SK-N-SH (cell line): Measurements from ENCODE around the gene GALNT17. TPM values are rescaled to one million over a fixed set of nuclear protein-coding genes. Genes with fewer than 3 reads are reported as not detected.

ENCODE experiments used
- CTCF ChIA-PET: fragments of 300-600, 350-600 bp; formaldehyde crosslinking; extraction: SDS; loops from one replicate; lab custom pipeline; 2021; lab: Yijun Ruan, JAX
- POLR2A ChIA-PET: fragments of 350-600 bp; sonication (Branson Sonifier 250); formaldehyde crosslinking; extraction: SDS; loops from one replicate; lab custom pipeline; 2020; ENCODE audit warnings: antibody characterized with exemption, inconsistent platforms; lab: Yijun Ruan, JAX
- DNase-seq: peaks from one replicate; pipeline ENCODE4 v3.0.0; 2012
- H2AFZ ChIP-seq: fragments of 200-600 bp; sonication (generic); 2 replicates; pipeline ENCODE4 v1.8.1; 2016; ENCODE audit warnings: antibody characterized with exemption, mild to moderate bottlenecking, low read depth
- H3F3A ChIP-seq: fragments of 200-600 bp; sonication (generic); replicated peaks from 2 replicates; pipeline ENCODE3; 2016; ENCODE audit warnings: antibody characterized with exemption, mild to moderate bottlenecking; ENCODE audit not compliant: insufficient read depth
- H3K27ac ChIP-seq, 2 experiments: fragments of 200-500 bp in 1 of 2; fragments of 200-600 bp in 1 of 2; sonication (Bioruptor generic) in 1 of 2; sonication (generic), shearing (Covaris generic) in 1 of 2; 2 replicates each; pipeline versions ENCODE4 v1.5.1 to v1.6.1; 2014 to 2016; ENCODE audit warnings: low read depth in 2 of 2, inconsistent platforms in 1 of 2, low read length in 1 of 2, mild to moderate bottlenecking in 1 of 2, mixed read lengths in 1 of 2
- H3K27me3 ChIP-seq: fragments of 200-600 bp; sonication (generic), shearing (Covaris generic); 2 replicates; pipeline ENCODE4 v1.6.1; 2016; ENCODE audit warnings: mixed run types; ENCODE audit not compliant: insufficient read depth
- H3K36me3 ChIP-seq, 2 experiments: fragments of 200-500 bp in 1 of 2; fragments of 200-600 bp in 1 of 2; sonication (Bioruptor generic) in 1 of 2; sonication (generic) in 1 of 2; replicated peaks in 1 of 2; 2 replicates each; pipeline versions ENCODE3 to v1.5.1; 2014 to 2016; ENCODE audit warnings: low read length in 1 of 2, mild to moderate bottlenecking in 1 of 2; ENCODE audit not compliant: insufficient read depth in 2 of 2, control insufficient read depth in 1 of 2
- H3K4me1 ChIP-seq, 2 experiments: fragments of 200-500 bp in 1 of 2; fragments of 200-600 bp in 1 of 2; sonication (Bioruptor generic) in 1 of 2; sonication (generic), shearing (Covaris generic) in 1 of 2; 2 replicates each; pipeline versions ENCODE4 v1.5.1 to v1.6.1; 2014 to 2016; ENCODE audit warnings: low read depth in 1 of 2, low read length in 1 of 2, mixed run types in 1 of 2; ENCODE audit not compliant: insufficient read depth in 2 of 2, control insufficient read depth in 1 of 2
- H3K4me2 ChIP-seq: fragments of 200-600 bp; sonication (generic), shearing (Covaris generic); 2 replicates; pipeline ENCODE4 v1.6.1; 2017; ENCODE audit warnings: mixed run types
- H3K4me3 ChIP-seq, 2 experiments: fragments of 200-500 bp in 1 of 2; fragments of 200-600 bp in 1 of 2; sonication (Bioruptor generic) in 1 of 2; sonication (generic), shearing (Covaris generic) in 1 of 2; 2 replicates each; pipeline versions ENCODE4 v1.5.1 to v1.8.1; 2014 to 2016; ENCODE audit warnings: low read depth in 2 of 2, inconsistent platforms in 1 of 2, low read length in 1 of 2, mild to moderate bottlenecking in 1 of 2, mixed read lengths in 1 of 2, moderate library complexity in 1 of 2
- H3K79me2 ChIP-seq: fragments of 200-600 bp; sonication (generic); 2 replicates; pipeline ENCODE4 v1.8.1; 2017; ENCODE audit warnings: mild to moderate bottlenecking; ENCODE audit not compliant: insufficient read depth
- H3K9ac ChIP-seq: fragments of 200-600 bp; sonication (generic); 2 replicates; pipeline ENCODE4 v1.6.1; 2017; ENCODE audit warnings: mixed run types
- H3K9me2 ChIP-seq: fragments of 200-600 bp; sonication (generic); 2 replicates; pipeline ENCODE4 v1.6.1; 2017; ENCODE audit warnings: mixed run types
- H3K9me3 ChIP-seq: fragments of 200-600 bp; sonication (generic); 2 replicates; pipeline ENCODE4 v1.6.1; 2017; ENCODE audit warnings: mixed run types, mild to moderate bottlenecking, moderate library complexity
- H4K20me1 ChIP-seq: fragments of 200-600 bp; sonication (generic); 2 replicates; pipeline ENCODE4 v1.6.1; 2017; ENCODE audit warnings: mild to moderate bottlenecking, mixed run types; ENCODE audit not compliant: insufficient read depth
- EP300 ChIP-seq, 2 experiments: IDR thresholded peaks; 2 replicates each; pipeline versions ENCODE4 v1.4.0 to v1.6.1; 2012; ENCODE audit warnings: borderline replicate concordance in 1 of 2, low read depth in 1 of 2, low read length in 1 of 2
- FOSL2 ChIP-seq: IDR thresholded peaks from 2 replicates; pipeline ENCODE4 v1.4.0; 2012; ENCODE audit warnings: low read depth, mild to moderate bottlenecking, moderate library complexity, borderline replicate concordance
- FOXJ3 ChIP-seq: sonication (generic); formaldehyde crosslinking; IDR thresholded peaks from 2 replicates; pipeline ENCODE4 v1.5.1; 2020; ENCODE audit warnings: mild to moderate bottlenecking, missing genetic modification reagents
- GABPA ChIP-seq: IDR thresholded peaks from 2 replicates; pipeline ENCODE4 v1.4.0; 2012; ENCODE audit warnings: low read depth, mild to moderate bottlenecking
- RAD21 ChIP-seq: IDR thresholded peaks from 2 replicates; pipeline ENCODE4 v1.6.1; 2012; ENCODE audit warnings: mild to moderate bottlenecking, low read length
- REST ChIP-seq: IDR thresholded peaks from 2 replicates; pipeline ENCODE4 v1.6.1; 2012; ENCODE audit warnings: mild to moderate bottlenecking, low read depth, low read length, moderate library complexity
- RFX5 ChIP-seq: IDR thresholded peaks from 2 replicates; pipeline ENCODE4 v1.6.1; 2012; ENCODE audit warnings: mild to moderate bottlenecking, improper control_type of control experiment, low read length
- TAF1 ChIP-seq: IDR thresholded peaks from 2 replicates; pipeline ENCODE4 v1.6.1; 2012; ENCODE audit warnings: low read depth, mild to moderate bottlenecking, low read length, moderate library complexity, borderline replicate concordance
- TCF12 ChIP-seq: IDR thresholded peaks from 2 replicates; pipeline ENCODE4 v1.4.0; 2012
- TEAD4 ChIP-seq: IDR thresholded peaks from 2 replicates; pipeline ENCODE4 v1.4.0; 2012; ENCODE audit warnings: mild to moderate bottlenecking, borderline replicate concordance; ENCODE audit not compliant: insufficient read depth
- YY1 ChIP-seq: IDR thresholded peaks from 2 replicates; pipeline ENCODE4 v1.4.0; 2012; ENCODE audit warnings: low read depth, mild to moderate bottlenecking
- WGBS: methylation state at CpG from one replicate; pipeline ENCODE4 v1.1.6; 2017; ENCODE audit warnings: low lambda C conversion rate; 5-methylcytosine and 5-hydroxymethylcytosine counted together
- polyA plus RNA-seq, 3 experiments: library from polyadenylated mRNA; depleted of rRNA; stranded (reverse); fragments of >200 nt; gene quantifications; 2 replicates each; pipeline ENCODE4 v1.2.3, GENCODE V29; 2012
- TF ChIP-seq, protein P1 (sequence below): IDR thresholded peaks from 2 replicates; pipeline ENCODE4 v1.4.0; 2012; ENCODE audit warnings: low read depth
- TF ChIP-seq, protein P2 (sequence below): fragments of 150-350 bp; IDR thresholded peaks from 2 replicates; pipeline ENCODE4 v1.6.1; 2016; ENCODE audit warnings: mild to moderate bottlenecking, low read depth, low read length
- TF ChIP-seq, protein P3 (sequence below): fragments of 150-350 bp; IDR thresholded peaks from 2 replicates; pipeline ENCODE4 v1.6.1; 2017; ENCODE audit warnings: antibody characterized with exemption, low read length, low read depth, borderline replicate concordance
- TF ChIP-seq, protein P4 (sequence below): fragments of 200-600 bp; sonication (generic); IDR thresholded peaks from 2 replicates; pipeline ENCODE4 v1.6.1; 2017; ENCODE audit warnings: antibody characterized with exemption, mild to moderate bottlenecking, moderate library complexity

GALNT17 gene
- polyA plus RNA-seq, 1 of the 3 experiments (the other 2 are of a cell fraction): not detected

- H3K4me1 ChIP-seq: no peaks in the 10 kb centered on the region
- H3K27ac ChIP-seq: no peak overlapping the region
- TF ChIP-seq EP300 (IDR thresholded peaks at IDR 0.05; ENCODE audit: borderline replicate concordance in 1 of 2, low read depth in 1 of 2, low read length in 1 of 2) (no peak), FOSL2 (no peak), TCF12 (no peak), TAF1 (no peak)
- TF ChIP-seq, protein P1, sequence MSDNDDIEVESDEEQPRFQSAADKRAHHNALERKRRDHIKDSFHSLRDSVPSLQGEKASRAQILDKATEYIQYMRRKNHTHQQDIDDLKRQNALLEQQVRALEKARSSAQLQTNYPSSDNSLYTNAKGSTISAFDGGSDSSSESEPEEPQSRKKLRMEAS: no peak
- TF ChIP-seq, protein P2, sequence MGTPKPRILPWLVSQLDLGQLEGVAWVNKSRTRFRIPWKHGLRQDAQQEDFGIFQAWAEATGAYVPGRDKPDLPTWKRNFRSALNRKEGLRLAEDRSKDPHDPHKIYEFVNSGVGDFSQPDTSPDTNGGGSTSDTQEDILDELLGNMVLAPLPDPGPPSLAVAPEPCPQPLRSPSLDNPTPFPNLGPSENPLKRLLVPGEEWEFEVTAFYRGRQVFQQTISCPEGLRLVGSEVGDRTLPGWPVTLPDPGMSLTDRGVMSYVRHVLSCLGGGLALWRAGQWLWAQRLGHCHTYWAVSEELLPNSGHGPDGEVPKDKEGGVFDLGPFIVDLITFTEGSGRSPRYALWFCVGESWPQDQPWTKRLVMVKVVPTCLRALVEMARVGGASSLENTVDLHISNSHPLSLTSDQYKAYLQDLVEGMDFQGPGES: no peak
- TF ChIP-seq, all 33 proteins: peak for 0
- H3K36me3 ChIP-seq: no peaks in the 10 kb centered on the region
- H3K9me3 ChIP-seq: peaks cover 4% of the 10 kb centered on the region; the same call in 1 of the 2 replicates
- H3K9me2 ChIP-seq: no peaks in the 10 kb centered on the region
- no peak overlapping the region for H3K4me2 ChIP-seq
- H3K27me3 ChIP-seq: no peaks in the 10 kb centered on the region
- no peaks in the 10 kb centered on the region for H3F3A ChIP-seq
- no peak overlapping the region for H2AFZ ChIP-seq
- no peaks in the 10 kb centered on the region for H3K79me2 ChIP-seq
- no peak overlapping the region for H3K9ac ChIP-seq
- WGBS: 4% methylated on average over 4 of the region's 4 CpGs
- no peak overlapping the region for H3K4me3 ChIP-seq
- no peaks in the 10 kb centered on the region for H4K20me1 ChIP-seq
- CTCF ChIA-PET: no interaction called here
- no peak for DNase-seq
- POLR2A ChIA-PET: no interaction called here
These were observed 3.7 kb downstream of the GALNT17 start for GRCh38 chr7:71135663-71136062.

- H3K79me2 ChIP-seq: no peaks in the 10 kb centered on the region
- 52% methylated on average over 7 of the region's 7 CpGs for WGBS
These were observed 5.5 kb downstream of the GALNT17 start for GRCh38 chr7:71137479-71137878.

More at GRCh38 chr7:71137479-71137878, 5.5 kb downstream of the GALNT17 start:
- H3F3A ChIP-seq: no peaks in the 10 kb centered on the region
- H3K9me2 ChIP-seq: no peaks in the 10 kb centered on the region
- TF ChIP-seq, protein P3, sequence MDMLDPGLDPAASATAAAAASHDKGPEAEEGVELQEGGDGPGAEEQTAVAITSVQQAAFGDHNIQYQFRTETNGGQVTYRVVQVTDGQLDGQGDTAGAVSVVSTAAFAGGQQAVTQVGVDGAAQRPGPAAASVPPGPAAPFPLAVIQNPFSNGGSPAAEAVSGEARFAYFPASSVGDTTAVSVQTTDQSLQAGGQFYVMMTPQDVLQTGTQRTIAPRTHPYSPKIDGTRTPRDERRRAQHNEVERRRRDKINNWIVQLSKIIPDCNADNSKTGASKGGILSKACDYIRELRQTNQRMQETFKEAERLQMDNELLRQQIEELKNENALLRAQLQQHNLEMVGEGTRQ: no peak
- TF ChIP-seq, protein P4, sequence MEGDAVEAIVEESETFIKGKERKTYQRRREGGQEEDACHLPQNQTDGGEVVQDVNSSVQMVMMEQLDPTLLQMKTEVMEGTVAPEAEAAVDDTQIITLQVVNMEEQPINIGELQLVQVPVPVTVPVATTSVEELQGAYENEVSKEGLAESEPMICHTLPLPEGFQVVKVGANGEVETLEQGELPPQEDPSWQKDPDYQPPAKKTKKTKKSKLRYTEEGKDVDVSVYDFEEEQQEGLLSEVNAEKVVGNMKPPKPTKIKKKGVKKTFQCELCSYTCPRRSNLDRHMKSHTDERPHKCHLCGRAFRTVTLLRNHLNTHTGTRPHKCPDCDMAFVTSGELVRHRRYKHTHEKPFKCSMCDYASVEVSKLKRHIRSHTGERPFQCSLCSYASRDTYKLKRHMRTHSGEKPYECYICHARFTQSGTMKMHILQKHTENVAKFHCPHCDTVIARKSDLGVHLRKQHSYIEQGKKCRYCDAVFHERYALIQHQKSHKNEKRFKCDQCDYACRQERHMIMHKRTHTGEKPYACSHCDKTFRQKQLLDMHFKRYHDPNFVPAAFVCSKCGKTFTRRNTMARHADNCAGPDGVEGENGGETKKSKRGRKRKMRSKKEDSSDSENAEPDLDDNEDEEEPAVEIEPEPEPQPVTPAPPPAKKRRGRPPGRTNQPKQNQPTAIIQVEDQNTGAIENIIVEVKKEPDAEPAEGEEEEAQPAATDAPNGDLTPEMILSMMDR: no peak
- TF ChIP-seq REST (no peak), EP300 (IDR thresholded peaks at IDR 0.05; ENCODE audit: borderline replicate concordance in 1 of 2, low read depth in 1 of 2, low read length in 1 of 2) (no peak), TCF12 (no peak), RFX5 (no peak), FOSL2 (no peak), GABPA (no peak), RAD21 (no peak), FOXJ3 (CRISPR knock-in tag) (no peak), TEAD4 (no peak), YY1 (no peak)
- TF ChIP-seq, protein P2: no peak
- peaks cover 4% of the 10 kb centered on the region; the same call in 1 of the 2 replicates for H3K9me3 ChIP-seq
- no peaks in the 10 kb centered on the region for H3K4me1 ChIP-seq
- no peaks in the 10 kb centered on the region for H3K27me3 ChIP-seq
- H3K9ac ChIP-seq: no peak overlapping the region
- no peak overlapping the region for H2AFZ ChIP-seq
- H3K4me2 ChIP-seq: no peak overlapping the region
- H3K36me3 ChIP-seq: no peaks in the 10 kb centered on the region
- no peak overlapping the region for H3K27ac ChIP-seq
- no peak overlapping the region for H3K4me3 ChIP-seq
- no peak for DNase-seq
- ChIA-PET CTCF (no interaction called here), POLR2A (no interaction called here)
- H4K20me1 ChIP-seq: no peaks in the 10 kb centered on the region
